Astrocyte (in vitro differentiated cells and primary cell): ENCODE data around the gene ZSWIM4.

Experiments
- EZH2 ChIP-seq: IDR thresholded peaks from 2 replicates; pipeline ENCODE4 v1.6.1; 2012; ENCODE audit warnings: mild to moderate bottlenecking, low read length, inconsistent platforms; ENCODE audit not compliant: insufficient read depth
- TF ChIP-seq, protein P1 (sequence below): IDR thresholded peaks from 2 replicates; pipeline ENCODE4 v1.5.1; 2011; ENCODE audit warnings: low read depth, mild to moderate bottlenecking, inconsistent platforms, low read length, moderate library complexity; ENCODE audit not compliant: insufficient read depth

DNA sequence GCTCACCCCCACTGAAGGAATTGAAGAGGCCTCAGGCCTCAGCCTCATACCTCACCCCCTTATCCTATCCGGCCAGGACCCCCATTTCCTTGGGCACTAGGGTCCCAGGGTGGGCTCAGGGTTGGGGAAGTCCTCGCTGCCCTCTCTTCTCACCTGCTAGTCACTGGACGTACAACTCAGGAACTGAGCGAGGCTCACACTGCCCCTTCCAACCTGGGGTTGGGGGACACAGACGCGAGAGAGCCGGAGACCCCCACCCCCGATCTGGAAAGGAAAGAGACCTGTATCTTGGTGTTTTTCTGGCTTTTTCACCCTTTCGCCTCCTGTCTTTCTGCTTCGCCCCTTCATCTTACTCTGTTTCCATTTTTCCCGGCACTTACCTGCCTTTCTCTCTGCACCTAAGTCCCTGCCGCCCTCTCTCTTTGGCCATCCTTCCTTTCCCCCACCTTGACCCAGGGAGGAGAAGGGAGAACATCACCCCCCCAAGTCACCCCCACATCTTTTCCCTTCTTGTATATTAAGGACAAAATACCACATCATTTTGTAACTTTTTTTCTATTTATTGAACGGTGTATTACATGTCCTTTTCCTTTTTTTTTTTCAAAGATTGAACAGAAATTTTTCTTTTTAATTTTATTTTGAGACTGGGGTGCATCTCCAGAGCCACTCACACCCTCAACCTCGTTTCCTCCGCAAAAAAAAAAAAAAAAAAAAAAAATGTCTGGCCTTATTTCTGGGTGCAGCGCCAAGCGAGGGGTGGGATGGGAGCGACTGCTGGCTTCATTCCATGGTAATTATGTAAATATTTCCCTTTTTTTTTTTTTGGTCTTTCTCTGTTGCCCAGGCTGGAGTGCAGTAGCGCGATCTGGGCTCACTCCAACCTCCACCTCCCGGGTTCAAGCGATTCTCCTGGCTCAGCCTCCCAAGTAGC is 36.6 kb downstream of the ZSWIM4 start:
- TF ChIP-seq, protein P1, sequence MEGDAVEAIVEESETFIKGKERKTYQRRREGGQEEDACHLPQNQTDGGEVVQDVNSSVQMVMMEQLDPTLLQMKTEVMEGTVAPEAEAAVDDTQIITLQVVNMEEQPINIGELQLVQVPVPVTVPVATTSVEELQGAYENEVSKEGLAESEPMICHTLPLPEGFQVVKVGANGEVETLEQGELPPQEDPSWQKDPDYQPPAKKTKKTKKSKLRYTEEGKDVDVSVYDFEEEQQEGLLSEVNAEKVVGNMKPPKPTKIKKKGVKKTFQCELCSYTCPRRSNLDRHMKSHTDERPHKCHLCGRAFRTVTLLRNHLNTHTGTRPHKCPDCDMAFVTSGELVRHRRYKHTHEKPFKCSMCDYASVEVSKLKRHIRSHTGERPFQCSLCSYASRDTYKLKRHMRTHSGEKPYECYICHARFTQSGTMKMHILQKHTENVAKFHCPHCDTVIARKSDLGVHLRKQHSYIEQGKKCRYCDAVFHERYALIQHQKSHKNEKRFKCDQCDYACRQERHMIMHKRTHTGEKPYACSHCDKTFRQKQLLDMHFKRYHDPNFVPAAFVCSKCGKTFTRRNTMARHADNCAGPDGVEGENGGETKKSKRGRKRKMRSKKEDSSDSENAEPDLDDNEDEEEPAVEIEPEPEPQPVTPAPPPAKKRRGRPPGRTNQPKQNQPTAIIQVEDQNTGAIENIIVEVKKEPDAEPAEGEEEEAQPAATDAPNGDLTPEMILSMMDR = no peak
- TF ChIP-seq EZH2 = no peak
